Measurements from ENCODE around the gene TMEM213.

TMEM213 gene

GRCh38 chr7:138770904-138771303 is 26.9 kb upstream of the TMEM213 start:
- no peak for TF ChIP-seq CTCF (IDR thresholded peaks at IDR 0.05; ENCODE audit: insufficient read depth, low read depth, low read length, missing control alignments)
- no peak for DNase-seq (ENCODE audit: low read depth)
- no peak overlapping the region for H3K4me3 ChIP-seq (ENCODE audit: low read length)

- no peak for DNase-seq (ENCODE audit: low read depth)
- no peak for TF ChIP-seq CTCF (IDR thresholded peaks at IDR 0.05; ENCODE audit: insufficient read depth, low read depth, low read length, missing control alignments)
- H3K4me3 ChIP-seq (ENCODE audit: low read length) = no peak overlapping the region
Measured at GRCh38 chr7:138773176-138773575, 24.6 kb upstream of the TMEM213 start.

GRCh38 chr7:138773817-138774216 is 24.0 kb upstream of the TMEM213 start:
- H3K4me3 ChIP-seq (ENCODE audit: low read length) = no peak overlapping the region
- no peak for DNase-seq (ENCODE audit: low read depth)
- TF ChIP-seq CTCF (IDR thresholded peaks at IDR 0.05; ENCODE audit: insufficient read depth, low read depth, low read length, missing control alignments) = no peak

- DNase-seq (ENCODE audit: low read depth) = no peak
- TF ChIP-seq CTCF (IDR thresholded peaks at IDR 0.05; ENCODE audit: insufficient read depth, low read depth, low read length, missing control alignments) = no peak
- H3K4me3 ChIP-seq (ENCODE audit: low read length) = no peak overlapping the region
Measured at GRCh38 chr7:138776166-138776833, 21.5 kb upstream of the TMEM213 start.

GRCh38 chr7:138781004-138781403 is 16.8 kb upstream of the TMEM213 start:
- no peak overlapping the region for H3K4me3 ChIP-seq (ENCODE audit: low read length)
- no peak for TF ChIP-seq CTCF (IDR thresholded peaks at IDR 0.05; ENCODE audit: insufficient read depth, low read depth, low read length, missing control alignments)
- DNase-seq (ENCODE audit: low read depth) = no peak

- no peak overlapping the region for H3K4me3 ChIP-seq (ENCODE audit: low read length)
- no peak for TF ChIP-seq CTCF (IDR thresholded peaks at IDR 0.05; ENCODE audit: insufficient read depth, low read depth, low read length, missing control alignments)
- no peak for DNase-seq (ENCODE audit: low read depth)
Measured at GRCh38 chr7:138784692-138785091, 13.1 kb upstream of the TMEM213 start.
